OCI-LY1 (cell line): Measurements from ENCODE around the gene SLC22A12.

Experiments
- CTCF ChIP-seq: fragments of 200-600 bp; sonication (generic), shearing (Covaris generic); IDR thresholded peaks from 2 replicates; pipeline ENCODE4 v1.5.1; 2017; ENCODE audit warnings: mild to moderate bottlenecking, antibody characterized with exemption, low read length, moderate library complexity, mixed read lengths
- EZH2 ChIP-seq: fragments of 200-600 bp; sonication (generic), shearing (Covaris generic); IDR thresholded peaks from 2 replicates; pipeline ENCODE4 v1.8.0; 2017; ENCODE audit warnings: borderline replicate concordance, mixed run types, mild to moderate bottlenecking, antibody characterized with exemption, low read length, moderate library complexity, mixed read lengths

DNA sequence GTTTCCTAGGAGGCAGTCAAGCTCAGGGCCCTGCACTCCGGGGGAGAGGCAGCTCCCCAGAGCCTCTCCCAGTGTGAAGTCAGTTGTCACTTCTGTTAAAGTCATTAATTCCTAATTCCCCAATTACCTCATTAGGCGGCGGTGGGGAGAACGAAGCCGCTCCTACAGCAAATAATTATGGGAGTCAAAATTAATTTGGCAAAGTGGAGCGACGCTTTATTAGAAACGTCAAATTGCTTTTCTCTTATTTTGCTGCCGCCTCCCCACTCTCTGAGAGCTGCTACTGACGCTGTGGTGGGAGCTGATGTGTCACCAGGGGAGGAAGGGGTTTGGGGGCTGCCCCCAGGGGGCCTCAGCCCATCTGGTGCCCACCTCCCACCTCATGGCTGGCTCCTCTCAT is 41.6 kb downstream of the SLC22A12 start:
- TF ChIP-seq CTCF = no peak
- TF ChIP-seq EZH2 = no peak
